Type B pancreatic cell (in vitro differentiated cells): ENCODE measurements around the gene SPPL2C. TPM values are rescaled to one million over a fixed set of nuclear protein-coding genes. Genes with fewer than 3 reads are reported as not detected.

Experiments
- DNase-seq: peaks from one replicate; pipeline ENCODE4 v3.0.0; 2021; ENCODE audit warnings: mixed read lengths; ENCODE audit not compliant: unreplicated experiment; ENCODE audit errors: extremely low spot score
- H3K27ac Mint-ChIP-seq: 2 replicates; pipeline ENCODE4 v1.8.0; 2021; ENCODE audit warnings: mild to moderate bottlenecking, mixed read lengths
- H3K27me3 Mint-ChIP-seq: 2 replicates; pipeline ENCODE4 v1.8.0; 2021; ENCODE audit warnings: mixed read lengths
- H3K36me3 Mint-ChIP-seq: 2 replicates; pipeline ENCODE4 v1.8.0; 2021; ENCODE audit warnings: mixed read lengths
- H3K4me1 Mint-ChIP-seq: one replicate; pipeline ENCODE4 v1.8.0; 2021; ENCODE audit warnings: mixed read lengths; ENCODE audit not compliant: unreplicated experiment
- H3K4me3 Mint-ChIP-seq: 2 replicates; pipeline ENCODE4 v1.8.0; 2021; ENCODE audit warnings: mild to moderate bottlenecking, mixed read lengths
- H3K9me3 Mint-ChIP-seq: 2 replicates; pipeline ENCODE4 v1.8.0; 2021; ENCODE audit warnings: mixed read lengths
- total RNA-seq: library from RNA; stranded (reverse); gene quantifications from 2 replicates; pipeline ENCODE4 v1.2.1, GENCODE V29; 2021; ENCODE audit warnings: low replicate concordance
- TF ChIP-seq, protein P1 (sequence below): fragments of 200-600 bp; sonication (generic); conservative IDR thresholded peaks from 2 replicates; pipeline ENCODE4 v1.5.0; 2021; ENCODE audit warnings: antibody characterized with exemption, mild to moderate bottlenecking

Gene SPPL2C
- total RNA-seq, 1 donor from 2014 or later: not detected

- peak overlapping the region; percentile 35 for H3K4me3 Mint-ChIP-seq
- H3K27ac Mint-ChIP-seq: no peak overlapping the region
- TF ChIP-seq, protein P1, sequence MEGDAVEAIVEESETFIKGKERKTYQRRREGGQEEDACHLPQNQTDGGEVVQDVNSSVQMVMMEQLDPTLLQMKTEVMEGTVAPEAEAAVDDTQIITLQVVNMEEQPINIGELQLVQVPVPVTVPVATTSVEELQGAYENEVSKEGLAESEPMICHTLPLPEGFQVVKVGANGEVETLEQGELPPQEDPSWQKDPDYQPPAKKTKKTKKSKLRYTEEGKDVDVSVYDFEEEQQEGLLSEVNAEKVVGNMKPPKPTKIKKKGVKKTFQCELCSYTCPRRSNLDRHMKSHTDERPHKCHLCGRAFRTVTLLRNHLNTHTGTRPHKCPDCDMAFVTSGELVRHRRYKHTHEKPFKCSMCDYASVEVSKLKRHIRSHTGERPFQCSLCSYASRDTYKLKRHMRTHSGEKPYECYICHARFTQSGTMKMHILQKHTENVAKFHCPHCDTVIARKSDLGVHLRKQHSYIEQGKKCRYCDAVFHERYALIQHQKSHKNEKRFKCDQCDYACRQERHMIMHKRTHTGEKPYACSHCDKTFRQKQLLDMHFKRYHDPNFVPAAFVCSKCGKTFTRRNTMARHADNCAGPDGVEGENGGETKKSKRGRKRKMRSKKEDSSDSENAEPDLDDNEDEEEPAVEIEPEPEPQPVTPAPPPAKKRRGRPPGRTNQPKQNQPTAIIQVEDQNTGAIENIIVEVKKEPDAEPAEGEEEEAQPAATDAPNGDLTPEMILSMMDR: no peak
- H3K36me3 Mint-ChIP-seq: no peaks in the 10 kb centered on the region
- H3K4me1 Mint-ChIP-seq: peaks cover 16% of the 10 kb centered on the region
- H3K9me3 Mint-ChIP-seq: no peaks in the 10 kb centered on the region
- no peak for DNase-seq
- H3K27me3 Mint-ChIP-seq: peaks cover 31% of the 10 kb centered on the region
These were observed 25.8 kb downstream of the SPPL2C start for GRCh38 chr17:45870342-45870974.

GRCh38 chr17:45871718-45872117 lies 27.0 kb downstream of the SPPL2C start:
- no peak overlapping the region for H3K27ac Mint-ChIP-seq

DNA sequence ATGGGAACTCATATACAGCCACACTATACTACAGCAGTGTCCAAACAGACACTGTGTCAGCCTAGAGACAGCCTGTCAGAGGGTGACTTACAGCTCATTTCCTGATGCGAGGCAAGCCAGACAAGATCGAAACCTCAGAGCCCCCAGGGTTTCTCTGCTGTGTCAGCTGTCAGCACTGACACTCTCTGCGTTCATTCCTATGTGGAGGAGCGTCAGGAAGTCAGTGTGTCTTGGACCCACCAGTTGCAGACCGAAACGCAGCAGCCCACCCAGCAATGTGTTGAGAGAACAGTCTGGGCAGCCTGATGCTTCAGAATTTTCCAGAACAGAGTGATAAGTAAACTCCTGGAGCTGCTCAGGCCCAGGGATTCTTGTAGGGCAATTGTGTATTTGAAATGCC lies 29.0 kb downstream of the SPPL2C start:
- H3K9me3 Mint-ChIP-seq: no peaks in the 10 kb centered on the region
- peaks cover 16% of the 10 kb centered on the region for H3K4me1 Mint-ChIP-seq
- peak overlapping the region; percentile 70 for H3K4me3 Mint-ChIP-seq
- H3K27me3 Mint-ChIP-seq: peaks cover 34% of the 10 kb centered on the region
- DNase-seq: no peak
- H3K27ac Mint-ChIP-seq: peak overlapping the region; percentile 78
- TF ChIP-seq, protein P1: no peak
- no peaks in the 10 kb centered on the region for H3K36me3 Mint-ChIP-seq

More at GRCh38 chr17:45871718-45872117, 27.0 kb downstream of the SPPL2C start:
- DNase-seq: no peak
- TF ChIP-seq, protein P1: no peak
- peaks cover 31% of the 10 kb centered on the region for H3K27me3 Mint-ChIP-seq
- H3K4me3 Mint-ChIP-seq: no peak overlapping the region
- no peaks in the 10 kb centered on the region for H3K36me3 Mint-ChIP-seq
- no peaks in the 10 kb centered on the region for H3K9me3 Mint-ChIP-seq
- H3K4me1 Mint-ChIP-seq: peaks cover 16% of the 10 kb centered on the region

- no peak overlapping the region for H3K4me3 Mint-ChIP-seq
- H3K9me3 Mint-ChIP-seq: no peaks in the 10 kb centered on the region
These were observed 29.5 kb downstream of the SPPL2C start for GRCh38 chr17:45874151-45874550.

DNA sequence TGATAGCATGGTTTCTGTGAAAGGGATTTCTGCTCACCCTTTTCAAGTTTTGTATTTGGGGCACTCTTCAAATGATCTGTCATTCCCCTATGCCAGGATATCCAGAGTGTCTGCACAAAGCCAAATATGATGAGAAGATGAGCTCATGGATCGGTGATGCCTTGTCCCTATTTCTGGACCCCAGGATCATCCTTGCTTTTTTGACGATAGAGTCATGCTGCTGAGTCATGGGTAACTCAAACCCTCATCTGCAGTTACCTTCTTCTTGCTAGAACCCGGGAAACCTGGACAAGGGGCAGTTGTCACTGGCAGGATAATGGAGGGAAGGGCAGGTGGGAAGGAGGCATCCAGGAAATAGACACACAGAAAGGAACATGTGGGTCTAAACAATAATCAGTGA lies 31.9 kb downstream of the SPPL2C start:
- TF ChIP-seq, protein P1: no peak
- Mint-ChIP-seq H3K4me1 (peaks cover 8% of the 10 kb centered on the region), H3K27me3 (peaks cover 34% of the 10 kb centered on the region), H3K4me3 (no peak overlapping the region), H3K27ac (no peak overlapping the region), H3K36me3 (no peaks in the 10 kb centered on the region), H3K9me3 (no peaks in the 10 kb centered on the region)
- no peak for DNase-seq

More at GRCh38 chr17:45874151-45874550, 29.5 kb downstream of the SPPL2C start:
- H3K27ac Mint-ChIP-seq: peak overlapping the region; percentile 78
- peaks cover 16% of the 10 kb centered on the region for H3K4me1 Mint-ChIP-seq
- TF ChIP-seq, protein P1: no peak
- H3K36me3 Mint-ChIP-seq: no peaks in the 10 kb centered on the region
- DNase-seq: no peak
- peaks cover 34% of the 10 kb centered on the region for H3K27me3 Mint-ChIP-seq
